Activated T-cell treated with anti-CD3 and anti-CD28 coated beads, Interleukin-2, amount 50 U/mL, for 24 hours (primary cell): ENCODE data around the gene SYCE1.

ENCODE experiments used
- DNase-seq: peaks from one replicate; pipeline ENCODE4 v3.0.0-alpha.2; 2020
- H3K27ac Mint-ChIP-seq: 2 replicates; pipeline ENCODE4 v1.8.0; 2020; ENCODE audit warnings: mild to moderate bottlenecking, mixed read lengths
- H3K27me3 Mint-ChIP-seq: 2 replicates; pipeline ENCODE4 v1.8.0; 2020; ENCODE audit warnings: mixed read lengths
- H3K36me3 Mint-ChIP-seq: 2 replicates; pipeline ENCODE4 v1.8.0; 2020; ENCODE audit warnings: low read depth, mixed read lengths
- H3K4me1 Mint-ChIP-seq: 2 replicates; pipeline ENCODE4 v1.8.0; 2020; ENCODE audit warnings: low read depth, mixed read lengths
- H3K4me3 Mint-ChIP-seq: 2 replicates; pipeline ENCODE4 v1.8.0; 2020; ENCODE audit warnings: mild to moderate bottlenecking, moderate library complexity, mixed read lengths
- H3K9me3 Mint-ChIP-seq: 2 replicates; pipeline ENCODE4 v1.8.0; 2020; ENCODE audit warnings: mixed read lengths

SYCE1 gene

GRCh38 chr10:133511907-133512528, 53.4 kb downstream of the SYCE1 start:
- H3K27ac Mint-ChIP-seq: no peak overlapping the region
- DNase-seq: no peak
- peaks cover 17% of the 10 kb centered on the region for H3K27me3 Mint-ChIP-seq
- H3K36me3 Mint-ChIP-seq: no peaks in the 10 kb centered on the region
- no peak overlapping the region for H3K4me3 Mint-ChIP-seq
- no peaks in the 10 kb centered on the region for H3K4me1 Mint-ChIP-seq
- peaks cover 9% of the 10 kb centered on the region for H3K9me3 Mint-ChIP-seq

- no peak for DNase-seq
- Mint-ChIP-seq H3K9me3 (peaks cover 9% of the 10 kb centered on the region), H3K27ac (no peak overlapping the region), H3K4me3 (no peak overlapping the region), H3K27me3 (peaks cover 17% of the 10 kb centered on the region), H3K4me1 (no peaks in the 10 kb centered on the region), H3K36me3 (no peaks in the 10 kb centered on the region)
These were observed 54.0 kb downstream of the SYCE1 start for GRCh38 chr10:133511408-133511807.

- Mint-ChIP-seq H3K27me3 (peaks cover 17% of the 10 kb centered on the region), H3K27ac (no peak overlapping the region), H3K4me1 (no peaks in the 10 kb centered on the region), H3K9me3 (peaks cover 9% of the 10 kb centered on the region), H3K4me3 (no peak overlapping the region), H3K36me3 (no peaks in the 10 kb centered on the region)
- no peak for DNase-seq
These were observed 55.7 kb downstream of the SYCE1 start for GRCh38 chr10:133509700-133510099.
